Sigmoid colon (tissue), 4 donors: ENCODE results near the gene LRP1.

Experiments used
- CTCF ChIP-seq, 4 experiments: fragments of 450-650 bp in 3 of 4; fragments of 200-600 bp in 1 of 4; IDR thresholded peaks; one replicate each; pipeline ENCODE4 v1.5.1; 2016 to 2019; ENCODE audit warnings: antibody characterized with exemption in 4 of 4, mild to moderate bottlenecking in 3 of 4, moderate library complexity in 2 of 4
- EP300 ChIP-seq, 4 donors: sonication (generic); formaldehyde crosslinking; IDR thresholded peaks; one replicate each; pipeline ENCODE4 v1.6.1; 2017; ENCODE audit warnings: antibody characterized with exemption in 4 of 4
- POLR2AphosphoS5 ChIP-seq, 4 donors: sonication (generic); formaldehyde crosslinking; IDR thresholded peaks; one replicate each; pipeline ENCODE4 v1.6.1; 2017; ENCODE audit warnings: antibody characterized with exemption in 4 of 4

- TF ChIP-seq EP300 (IDR thresholded peaks at IDR 0.05) (no peak), CTCF (IDR thresholded peaks at IDR 0.05) (no peak), POLR2AphosphoS5 (IDR thresholded peaks at IDR 0.05) (no peak)
These were observed 25.8 kb downstream of the LRP1 start for GRCh38 chr12:57154076-57154475.
